Measurements from ENCODE around the gene NOP53.
A peak's percentile ranks its signal among the peaks of the same experiment; 100 is the strongest.
"Not testable (repeated sequence)": the region's sequence is repeated elsewhere in the genome, so short reads cannot be mapped to it uniquely, and the experiment has no call there.

NOP53 gene

DNA sequence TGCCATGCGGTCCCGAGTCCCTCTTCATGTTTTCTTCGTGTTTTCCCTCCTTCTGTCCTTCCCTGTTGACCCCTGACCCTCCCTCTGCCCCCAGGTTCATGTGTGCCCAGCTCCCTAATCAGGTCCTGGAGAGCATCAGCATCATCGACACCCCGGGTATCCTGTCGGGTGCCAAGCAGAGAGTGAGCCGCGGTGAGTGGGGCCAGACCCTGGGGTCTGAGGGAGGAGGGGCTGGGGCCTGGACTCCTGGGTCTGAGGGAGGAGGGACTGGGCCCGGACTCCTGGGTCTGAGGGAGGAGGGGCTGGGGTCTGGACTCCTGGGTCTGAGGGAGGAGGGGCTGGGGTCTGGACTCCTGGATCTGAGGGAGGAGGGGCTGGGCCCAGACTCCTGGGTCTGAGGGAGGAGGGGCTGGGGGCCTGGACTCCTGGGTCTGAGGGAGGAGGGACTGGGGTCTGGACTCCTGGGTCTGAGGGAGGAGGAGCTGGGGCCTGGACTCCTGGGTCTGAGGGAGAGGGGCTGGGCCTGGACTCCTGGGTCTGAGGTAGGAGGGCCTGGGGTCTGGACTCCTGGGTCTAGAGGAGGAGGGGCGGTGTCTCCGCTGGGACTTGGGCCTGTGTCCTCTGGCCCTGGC, 26.8 kb upstream of the NOP53 start:
- DNase-seq: not testable (repeated sequence)

DNA sequence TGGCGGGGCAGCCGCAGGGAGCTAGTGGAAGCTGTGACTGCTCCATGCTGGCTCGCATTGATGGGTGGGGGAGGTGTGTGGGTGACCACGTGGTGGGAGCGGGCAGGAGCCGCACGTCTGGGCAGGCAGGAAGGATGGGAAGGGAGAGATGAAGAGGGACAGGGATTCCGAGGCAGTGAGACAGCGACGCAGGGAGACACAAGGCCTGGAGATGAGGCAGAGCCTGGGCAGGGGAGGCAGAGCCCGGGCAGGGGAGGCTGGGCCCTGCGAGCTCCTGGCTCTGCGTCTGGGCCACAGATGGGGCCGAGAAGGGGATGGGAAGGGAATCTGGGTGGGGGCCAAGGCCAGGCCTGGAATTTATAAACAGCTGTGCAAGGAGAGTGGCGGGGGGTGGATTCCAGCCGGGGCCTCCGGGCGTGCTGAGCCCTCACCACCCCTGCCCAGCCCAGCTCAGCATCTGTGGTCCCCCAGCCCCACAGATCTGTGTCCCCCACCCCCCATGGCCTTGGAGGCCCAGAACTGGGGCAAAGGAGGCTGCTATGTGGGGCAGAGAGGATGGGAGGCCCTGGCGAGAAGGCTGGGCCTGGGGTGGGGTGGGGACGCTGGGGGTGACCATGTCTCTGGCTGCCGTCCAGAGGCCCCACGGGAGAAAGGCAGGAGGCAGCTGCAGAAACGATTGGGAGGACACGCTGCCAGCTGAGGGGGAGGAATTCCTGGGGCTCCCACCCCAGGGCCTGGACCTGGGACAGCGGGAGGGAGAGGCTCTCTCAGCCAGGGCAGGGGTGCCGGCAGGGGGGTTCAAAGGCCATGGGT, 26.1 kb upstream of the NOP53 start:
- DNase-seq: no peak

DNA sequence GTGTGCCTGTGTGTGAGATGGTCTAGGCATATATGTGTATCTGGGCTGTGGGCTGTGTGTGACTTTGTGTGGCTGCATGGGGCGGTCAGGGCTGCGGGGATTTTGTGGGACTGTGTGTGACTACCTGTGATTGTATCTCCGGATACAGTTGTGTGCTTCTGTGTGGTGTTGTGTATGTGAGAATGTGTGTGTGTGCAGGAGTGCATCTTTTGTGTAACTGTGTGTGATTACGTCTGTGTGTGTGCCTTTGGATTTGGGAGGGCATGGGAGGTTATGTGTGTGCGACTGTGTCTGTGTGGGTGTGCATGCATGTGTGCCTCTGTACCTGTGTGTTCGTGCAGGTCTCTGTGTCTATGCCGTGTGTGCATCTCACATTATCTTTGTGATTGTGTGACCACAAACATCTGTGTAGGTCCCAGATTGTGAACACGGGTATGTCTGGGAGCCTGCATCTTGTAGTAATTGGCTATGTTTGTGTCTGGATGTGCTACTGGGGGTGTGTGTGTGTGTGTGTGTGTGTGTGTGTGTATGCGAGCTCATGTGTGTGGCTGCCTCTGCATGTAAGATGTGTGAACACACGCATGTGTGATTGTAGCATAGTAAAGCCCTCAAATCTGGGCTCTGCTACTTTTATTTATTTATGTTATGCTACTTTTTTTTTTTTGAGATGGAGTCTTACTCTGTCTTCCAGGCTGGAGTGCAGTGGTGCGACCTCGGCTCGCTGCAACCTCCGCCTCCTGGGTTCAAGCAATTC, 24.5 kb upstream of the NOP53 start:
- DNase-seq: no peak

DNA sequence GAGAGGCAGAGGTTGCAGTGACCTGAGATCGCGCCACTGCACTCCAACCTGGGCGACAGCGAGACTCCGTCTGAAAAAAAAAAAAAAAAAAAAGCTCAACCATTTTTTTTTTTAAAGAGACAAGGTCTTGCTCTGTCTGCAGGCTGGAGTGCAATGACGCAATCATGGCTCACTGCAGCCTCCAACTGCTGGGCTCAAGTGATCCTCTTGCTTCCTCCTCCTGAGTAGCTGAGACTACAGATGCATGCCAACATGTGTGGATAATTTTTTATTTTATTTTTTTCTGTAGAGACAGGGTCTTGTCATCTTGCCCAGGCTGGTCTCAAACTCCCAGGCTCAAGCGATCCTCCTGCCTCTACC, 21.8 kb upstream of the NOP53 start:
- peak; percentile 78 for DNase-seq

DNA sequence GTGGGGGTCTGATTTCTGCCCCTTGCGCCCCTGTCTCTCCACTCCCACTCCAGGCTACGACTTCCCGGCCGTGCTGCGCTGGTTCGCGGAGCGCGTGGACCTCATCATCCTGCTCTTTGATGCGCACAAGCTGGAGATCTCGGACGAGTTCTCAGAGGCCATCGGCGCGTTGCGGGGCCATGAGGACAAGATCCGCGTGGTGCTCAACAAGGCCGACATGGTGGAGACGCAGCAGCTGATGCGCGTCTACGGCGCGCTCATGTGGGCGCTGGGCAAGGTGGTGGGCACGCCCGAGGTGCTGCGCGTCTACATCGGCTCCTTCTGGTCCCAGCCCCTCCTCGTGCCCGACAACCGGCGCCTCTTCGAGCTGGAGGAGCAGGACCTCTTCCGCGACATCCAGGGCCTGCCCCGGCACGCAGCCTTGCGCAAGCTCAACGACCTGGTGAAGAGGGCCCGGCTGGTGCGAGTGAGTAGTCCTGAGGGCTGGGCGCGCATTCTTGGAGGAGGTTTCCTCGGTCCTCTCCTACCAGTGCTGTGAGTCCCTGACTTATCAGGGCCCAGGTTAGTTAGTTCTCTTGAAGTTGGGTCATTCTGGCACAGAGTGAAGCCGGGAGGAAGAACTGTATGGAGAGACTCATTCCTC, 19.5 kb upstream of the NOP53 start:
- DNase-seq: no peak

DNA sequence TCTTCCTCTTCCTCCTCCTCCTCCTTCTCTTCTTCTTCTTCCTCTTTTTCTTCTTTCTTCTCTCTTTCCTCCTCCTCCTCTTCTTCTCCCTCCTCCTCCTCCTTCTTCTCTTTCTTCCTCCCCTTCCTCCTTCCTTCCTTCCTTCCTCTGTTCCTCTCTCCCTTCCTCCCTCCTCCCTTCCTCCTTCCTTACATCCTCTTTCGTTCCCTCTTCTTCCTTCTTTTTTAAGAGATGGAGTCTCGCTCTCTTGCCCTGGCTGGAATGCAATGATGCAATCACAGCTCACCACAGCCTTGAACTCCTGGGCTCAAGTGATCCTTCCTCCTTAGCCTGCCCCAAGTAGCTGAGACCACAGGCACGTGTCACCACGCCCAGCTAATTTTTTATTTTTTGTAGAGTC, 18.9 kb upstream of the NOP53 start:
- DNase-seq: peak; percentile 28

DNA sequence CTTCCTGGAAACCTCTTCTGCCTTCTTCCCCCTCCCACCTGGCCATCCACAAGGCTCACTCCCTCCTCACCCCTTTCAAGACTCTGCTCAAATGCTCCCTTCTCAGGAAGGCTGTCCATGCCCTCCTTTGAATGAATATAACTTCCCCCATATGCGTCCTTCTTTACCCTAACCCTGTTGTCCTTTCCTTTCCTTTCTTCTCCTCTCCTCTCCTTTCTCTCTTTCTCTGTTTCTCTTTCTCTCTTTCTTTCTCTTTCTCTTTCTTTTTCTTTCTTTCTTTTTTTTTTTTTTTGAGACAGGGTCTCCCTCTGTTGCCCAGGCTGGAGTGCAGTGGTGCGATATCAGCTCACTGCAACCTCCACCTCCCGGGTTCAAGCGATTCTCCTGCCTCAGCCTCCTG, 17.1 kb upstream of the NOP53 start:
- not testable (repeated sequence) for DNase-seq

DNA sequence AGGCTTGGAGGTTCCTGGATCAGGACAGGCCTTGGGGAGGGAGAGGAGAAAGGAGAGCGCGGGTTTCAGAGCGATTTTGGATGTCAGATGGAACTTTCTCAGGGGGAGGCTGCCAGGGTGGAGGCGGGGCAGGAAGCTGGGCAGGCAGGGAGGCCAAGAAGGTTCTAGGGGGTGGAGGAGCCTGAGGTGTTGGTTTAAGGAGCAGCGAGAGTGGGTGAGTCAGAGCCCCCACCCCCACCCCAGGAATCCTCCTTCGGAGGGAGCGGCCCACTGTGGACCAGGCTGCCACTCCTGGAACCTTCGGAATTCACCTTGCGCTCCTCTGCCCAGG, 15.9 kb upstream of the NOP53 start:
- DNase-seq: no peak

DNA sequence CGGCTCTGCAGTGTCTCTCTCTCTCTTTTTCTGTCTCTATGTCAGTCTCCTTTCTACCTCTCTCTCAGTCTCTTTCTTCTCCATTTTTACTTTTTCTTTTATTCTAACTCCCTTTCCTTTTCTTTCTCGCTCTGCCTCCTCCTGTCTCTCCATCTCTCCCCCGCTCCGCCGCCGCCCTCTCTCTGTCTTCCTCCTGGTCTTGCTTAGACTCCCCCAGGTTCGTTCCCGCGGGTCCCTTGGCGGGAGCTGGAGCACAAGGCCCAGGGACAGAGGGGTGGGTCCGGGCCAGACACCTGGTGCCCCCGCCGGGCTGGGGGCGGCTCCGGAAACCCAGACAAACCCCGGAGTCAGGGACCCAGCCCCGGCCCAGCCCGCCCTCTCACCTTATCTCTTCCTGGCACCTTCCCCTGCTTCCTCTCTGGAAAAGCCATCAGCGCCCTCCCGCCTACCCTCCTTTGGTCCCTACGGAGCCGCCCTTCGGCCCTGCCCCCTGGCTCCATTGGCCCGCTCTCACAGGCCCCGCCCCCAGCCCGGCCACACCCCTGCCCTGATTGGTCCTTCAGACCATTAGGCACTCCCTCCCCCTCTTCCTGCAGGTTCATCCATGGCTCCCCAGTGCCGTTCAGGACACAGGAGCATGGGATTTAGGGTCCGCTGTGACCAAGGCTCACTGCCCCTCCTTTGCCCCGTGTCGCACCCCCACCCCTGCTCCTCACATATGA, 15.4 kb upstream of the NOP53 start:
- peak; percentile 16 for DNase-seq

DNA sequence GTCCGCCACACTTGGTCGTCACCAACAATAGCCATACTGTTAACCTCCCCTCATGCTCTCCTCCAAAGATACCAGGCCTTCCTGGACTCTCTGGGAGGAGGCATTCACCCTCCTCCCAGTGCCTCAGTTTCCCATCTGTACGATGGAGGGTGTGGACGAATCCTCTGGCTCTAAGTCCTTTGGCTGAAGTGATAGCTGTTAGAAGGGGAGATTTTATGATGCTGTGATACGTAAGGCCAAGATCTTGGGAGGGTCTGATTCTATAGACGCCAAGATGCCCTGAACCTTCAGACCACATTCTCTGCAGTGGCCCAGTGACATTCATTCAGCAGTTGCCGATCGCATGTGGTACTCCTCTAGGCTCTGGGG, 14.8 kb upstream of the NOP53 start:
- DNase-seq: no peak

DNA sequence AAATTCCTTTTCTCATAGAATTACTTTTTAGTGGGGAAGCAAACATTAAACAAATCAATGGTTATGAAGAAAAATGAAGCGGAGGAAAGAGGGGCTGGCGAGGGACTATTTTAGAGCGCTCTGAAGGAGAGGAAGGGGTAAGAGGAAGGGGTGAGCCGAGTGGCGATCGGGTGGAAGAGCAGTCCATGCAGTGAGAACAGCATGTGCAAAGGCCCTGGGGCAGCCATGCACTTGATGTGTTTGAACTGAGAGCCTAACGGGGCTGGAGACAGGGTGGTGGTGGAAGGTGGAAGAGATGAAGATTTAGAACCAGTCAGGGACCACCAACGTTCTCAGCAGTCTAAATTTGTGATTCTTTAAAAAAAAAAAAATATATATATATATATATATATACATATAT, 14.4 kb upstream of the NOP53 start:
- DNase-seq: no peak

DNA sequence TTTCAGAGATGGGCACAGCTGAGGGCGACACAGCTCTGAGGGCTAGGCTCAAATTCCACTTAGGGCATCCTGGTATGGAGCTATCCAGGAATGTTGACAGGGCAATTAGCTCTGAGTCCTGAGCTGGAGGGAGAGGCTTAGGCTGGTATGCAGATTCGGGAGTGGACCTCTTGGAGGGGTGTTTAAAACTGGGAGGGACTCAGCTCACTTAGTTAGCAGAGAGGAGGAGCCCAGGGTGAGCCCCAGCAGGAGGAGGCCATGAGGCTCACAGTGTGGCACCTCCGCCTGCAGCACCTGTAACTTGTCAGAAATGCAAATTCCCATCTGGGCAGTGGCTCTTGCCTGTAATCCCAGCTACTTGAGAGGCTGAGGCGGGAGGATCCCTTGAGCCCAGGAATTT, 10.2 kb upstream of the NOP53 start:
- no peak for DNase-seq

DNA sequence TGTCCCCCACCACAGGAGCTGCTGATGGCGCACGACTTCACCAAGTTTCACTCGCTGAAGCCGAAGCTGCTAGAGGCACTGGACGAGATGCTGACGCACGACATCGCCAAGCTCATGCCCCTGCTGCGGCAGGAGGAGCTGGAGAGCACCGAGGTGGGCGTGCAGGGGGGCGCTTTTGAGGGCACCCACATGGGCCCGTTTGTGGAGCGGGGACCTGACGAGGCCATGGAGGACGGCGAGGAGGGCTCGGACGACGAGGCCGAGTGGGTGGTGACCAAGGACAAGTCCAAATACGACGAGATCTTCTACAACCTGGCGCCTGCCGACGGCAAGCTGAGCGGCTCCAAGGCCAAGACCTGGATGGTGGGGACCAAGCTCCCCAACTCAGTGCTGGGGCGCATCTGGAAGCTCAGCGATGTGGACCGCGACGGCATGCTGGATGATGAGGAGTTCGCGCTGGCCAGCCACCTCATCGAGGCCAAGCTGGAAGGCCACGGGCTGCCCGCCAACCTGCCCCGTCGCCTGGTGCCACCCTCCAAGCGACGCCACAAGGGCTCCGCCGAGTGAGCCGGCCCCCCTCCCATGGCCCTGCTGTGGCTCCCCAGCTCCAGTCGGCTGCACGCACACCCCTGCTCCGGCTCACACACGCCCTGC, 4.4 kb upstream of the NOP53 start:
- DNase-seq: no peak

DNA sequence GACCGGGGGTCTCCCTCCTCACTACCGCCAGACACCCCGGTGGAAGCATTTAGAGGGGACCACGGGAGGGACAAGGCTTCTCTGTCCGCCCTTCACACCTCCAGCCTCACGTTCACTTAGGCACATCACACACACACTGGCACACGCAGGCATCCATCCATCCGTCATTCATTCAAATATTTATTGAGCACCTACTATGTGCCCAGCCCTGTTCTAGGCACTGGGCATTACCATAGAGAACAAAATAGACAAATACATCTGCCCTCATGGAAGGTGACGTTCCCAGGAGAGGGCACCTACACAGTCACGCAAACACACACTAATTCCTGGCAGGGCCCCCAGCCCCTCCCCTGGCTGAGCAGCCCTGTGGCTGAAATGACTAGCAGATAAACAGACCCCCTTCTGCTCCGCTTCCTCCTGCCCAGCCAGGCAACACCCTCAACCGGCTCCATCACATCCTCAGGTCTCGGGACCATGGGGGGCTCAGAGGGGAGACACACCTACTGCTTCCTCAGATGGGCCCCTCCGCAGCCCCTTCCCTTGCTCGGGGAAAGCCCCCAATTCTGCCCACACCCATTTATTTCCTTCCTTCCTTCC, 3.7 kb upstream of the NOP53 start:
- DNase-seq: no peak

DNA sequence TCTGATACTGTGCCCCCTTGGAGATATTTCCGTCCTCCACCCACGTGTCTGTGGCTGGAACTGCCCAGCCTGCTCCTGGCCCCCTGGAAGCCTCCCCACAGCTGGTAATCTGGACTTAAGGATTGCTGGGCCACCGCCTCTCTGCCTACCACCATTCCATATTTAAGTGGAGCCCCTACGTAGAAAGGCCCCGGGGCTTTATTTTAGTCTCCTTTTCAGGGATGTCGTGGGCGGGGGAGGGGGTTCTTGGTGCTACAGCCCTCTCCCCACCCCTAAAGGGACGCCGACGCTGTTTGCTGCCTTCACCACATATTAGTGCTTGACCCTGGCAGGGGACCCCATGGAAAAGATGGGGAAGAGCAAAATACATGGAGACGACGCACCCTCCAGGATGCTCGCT, 2.7 kb upstream of the NOP53 start:
- no peak for DNase-seq

DNA sequence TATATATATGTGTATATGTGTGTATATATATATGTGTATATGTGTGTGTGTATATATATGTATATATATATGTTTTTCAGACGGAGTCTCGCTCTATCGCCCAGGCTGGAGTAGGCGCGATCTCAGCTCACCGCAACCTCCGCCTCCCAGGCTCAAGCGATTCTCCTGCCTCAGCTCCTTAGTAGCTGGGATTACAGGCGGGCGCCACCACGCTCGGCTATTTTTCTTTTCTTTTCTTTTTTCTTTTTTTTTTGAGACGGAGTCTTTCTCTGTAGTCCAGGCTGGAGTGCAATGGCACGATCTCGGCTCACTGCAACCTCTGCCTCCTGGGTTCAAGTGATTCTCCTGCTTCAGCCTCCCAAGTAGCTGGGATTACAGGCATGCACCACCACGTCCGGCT, 783 bp downstream of the NOP53 start:
- DNase-seq: not testable (repeated sequence)

DNA sequence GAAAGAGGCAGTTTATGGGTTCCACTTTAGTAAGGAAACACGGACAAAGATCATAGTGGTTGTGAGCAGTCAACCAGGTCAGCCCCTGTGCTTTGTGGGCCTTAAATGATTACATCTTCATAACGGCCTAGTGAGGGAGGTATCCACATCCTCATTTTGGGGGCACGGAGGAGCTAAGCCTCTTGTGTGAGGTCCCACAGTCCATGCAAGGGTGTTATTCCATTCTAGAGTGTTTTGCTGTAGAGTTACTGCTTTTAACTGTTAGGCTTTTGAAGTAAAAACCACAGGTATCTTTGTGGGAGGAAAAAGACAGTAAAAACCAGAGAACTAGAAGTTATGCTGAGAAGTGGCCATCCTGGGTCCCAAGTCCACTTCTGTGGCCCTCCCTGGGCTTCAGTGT, 4.0 kb downstream of the NOP53 start:
- DNase-seq: no peak

DNA sequence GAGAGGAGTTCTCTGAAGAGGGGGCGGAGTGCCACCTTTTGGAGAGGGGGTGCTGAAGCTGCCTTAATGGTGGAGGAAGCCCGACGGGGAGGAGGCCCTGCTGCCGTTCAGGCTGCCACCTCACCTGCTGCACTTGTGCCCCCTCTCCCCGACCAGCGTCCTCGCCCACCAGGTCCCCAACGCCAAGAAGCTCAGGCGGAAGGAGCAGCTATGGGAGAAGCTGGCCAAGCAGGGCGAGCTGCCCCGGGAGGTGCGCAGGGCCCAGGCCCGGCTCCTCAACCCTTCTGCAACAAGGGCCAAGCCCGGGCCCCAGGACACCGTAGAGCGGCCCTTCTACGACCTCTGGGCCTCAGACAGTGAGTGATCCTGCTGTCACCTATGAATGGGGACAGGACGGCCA, 5.4 kb downstream of the NOP53 start:
- no peak for DNase-seq

DNA sequence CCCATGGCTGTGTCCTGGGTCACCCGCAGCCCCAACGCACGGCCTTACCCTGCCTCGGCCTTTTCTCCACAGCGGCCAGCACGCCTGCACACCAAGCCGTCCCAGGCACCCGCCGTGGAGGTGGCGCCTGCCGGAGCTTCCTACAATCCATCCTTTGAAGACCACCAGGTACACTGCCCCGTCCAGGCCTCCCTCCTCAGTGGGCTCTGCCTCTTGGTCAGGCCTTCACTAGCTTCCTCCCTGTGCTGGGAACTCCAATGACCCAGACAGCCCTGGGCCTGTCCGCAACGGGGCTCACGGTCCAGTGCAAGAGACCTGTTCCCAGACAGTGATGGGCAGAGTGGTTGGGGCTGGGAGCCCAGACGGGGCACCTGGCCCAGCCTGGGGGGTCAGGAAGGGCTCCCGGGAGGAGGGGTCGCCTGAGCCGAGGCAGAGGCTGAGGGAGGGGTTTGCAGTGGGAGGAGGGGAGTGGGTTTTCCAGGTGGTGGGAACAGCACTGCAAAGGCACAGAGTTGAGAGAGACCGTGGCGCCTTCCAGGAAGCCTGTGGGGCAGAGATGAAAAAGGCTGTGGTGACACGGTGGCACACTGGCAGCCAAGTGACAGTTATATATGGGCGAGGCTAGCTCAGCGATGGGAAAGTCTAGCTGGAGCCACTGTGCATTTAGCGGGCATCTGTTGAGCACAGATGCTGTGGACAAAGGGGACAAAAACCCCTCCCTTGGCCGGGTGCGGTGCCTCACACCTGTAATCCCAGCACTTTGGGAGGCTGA, 7.3 kb downstream of the NOP53 start:
- DNase-seq: no peak

DNA sequence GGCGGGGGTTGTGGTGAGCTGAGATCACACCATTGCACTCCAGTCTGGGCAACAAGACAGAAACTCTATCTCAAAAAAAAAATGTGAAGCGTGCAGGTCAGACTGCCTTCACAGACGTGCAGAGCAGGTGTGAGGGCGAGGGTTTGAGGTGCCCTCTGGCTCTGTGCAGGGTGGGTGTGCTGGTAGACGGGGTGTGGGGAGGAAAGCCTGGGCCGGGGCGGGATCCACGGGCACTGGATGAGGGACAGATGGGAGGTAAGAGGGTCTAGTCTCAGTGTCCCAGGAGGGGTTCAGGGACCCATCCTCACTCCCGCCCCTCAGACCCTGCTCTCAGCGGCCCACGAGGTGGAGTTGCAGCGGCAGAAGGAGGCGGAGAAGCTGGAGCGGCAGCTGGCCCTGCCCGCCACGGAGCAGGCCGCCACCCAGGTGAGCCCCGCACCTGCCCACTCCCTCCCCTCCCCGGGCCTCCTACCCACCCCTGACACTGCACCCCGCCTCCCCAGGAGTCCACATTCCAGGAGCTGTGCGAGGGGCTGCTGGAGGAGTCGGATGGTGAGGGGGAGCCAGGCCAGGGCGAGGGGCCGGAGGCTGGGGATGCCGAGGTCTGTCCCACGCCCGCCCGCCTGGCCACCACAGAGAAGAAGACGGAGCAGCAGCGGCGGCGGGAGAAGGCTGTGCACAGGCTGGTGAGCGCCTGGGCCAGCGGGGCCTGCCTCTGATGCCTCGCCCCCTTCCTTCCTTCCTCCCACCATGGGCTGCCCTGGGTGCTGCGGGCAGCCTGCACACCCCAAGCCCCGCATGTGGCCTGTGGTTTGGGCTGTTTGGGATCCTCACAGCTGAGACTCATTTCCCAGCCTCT, 9.1 kb downstream of the NOP53 start:
- DNase-seq: no peak

All from inflammatory macrophage treated with lipopolysaccharide for 4 hours (primary cell).